Fibroblast of mammary gland (primary cell): Measurements from ENCODE around the gene DST.
"Not testable (repeated sequence)": the region's sequence is repeated elsewhere in the genome, so short reads cannot be mapped to it uniquely, and the experiment has no call there.

Experiments used
- DNase-seq: peaks from one replicate; pipeline ENCODE4 v3.0.0-alpha.2; 2010; ENCODE audit warnings: low read depth
- H3K4me3 ChIP-seq: 2 replicates; pipeline ENCODE4 v1.5.1; 2011; ENCODE audit warnings: low read depth, mild to moderate bottlenecking, low read length, moderate library complexity; ENCODE audit not compliant: control insufficient read depth
- CTCF ChIP-seq: conservative IDR thresholded peaks from 2 replicates; pipeline ENCODE4 v1.5.1; 2011; ENCODE audit warnings: low read depth, low read length, inconsistent platforms; ENCODE audit not compliant: control insufficient read depth, insufficient read depth

The DST gene

GRCh38 chr6:56573624-56574023 lies 69.1 kb downstream of the DST start:
- no peak overlapping the region for H3K4me3 ChIP-seq
- TF ChIP-seq CTCF: no peak
- no peak for DNase-seq

- TF ChIP-seq CTCF: no peak
- H3K4me3 ChIP-seq: no peak overlapping the region
- no peak for DNase-seq
Observed at GRCh38 chr6:56572788-56573471, 69.8 kb downstream of the DST start.

- no peak overlapping the region for H3K4me3 ChIP-seq
- TF ChIP-seq CTCF: no peak
- DNase-seq: no peak
Observed at GRCh38 chr6:56571605-56572004, 71.1 kb downstream of the DST start.

GRCh38 chr6:56570413-56571359 lies 72.0 kb downstream of the DST start:
- DNase-seq: peak; percentile 45
- no peak overlapping the region for H3K4me3 ChIP-seq
- TF ChIP-seq CTCF: peak; percentile 56

GRCh38 chr6:56567501-56567900 lies 75.2 kb downstream of the DST start:
- no peak for TF ChIP-seq CTCF
- no peak overlapping the region for H3K4me3 ChIP-seq
- no peak for DNase-seq

GRCh38 chr6:56562730-56563129 lies 80.0 kb downstream of the DST start:
- not testable (repeated sequence) for DNase-seq, H3K4me3 ChIP-seq
